Measurements from ENCODE around the gene CTXN1.
"Not testable (repeated sequence)": the region's sequence is repeated elsewhere in the genome, so short reads cannot be mapped to it uniquely, and the experiment has no call there.

The CTXN1 gene

DNA sequence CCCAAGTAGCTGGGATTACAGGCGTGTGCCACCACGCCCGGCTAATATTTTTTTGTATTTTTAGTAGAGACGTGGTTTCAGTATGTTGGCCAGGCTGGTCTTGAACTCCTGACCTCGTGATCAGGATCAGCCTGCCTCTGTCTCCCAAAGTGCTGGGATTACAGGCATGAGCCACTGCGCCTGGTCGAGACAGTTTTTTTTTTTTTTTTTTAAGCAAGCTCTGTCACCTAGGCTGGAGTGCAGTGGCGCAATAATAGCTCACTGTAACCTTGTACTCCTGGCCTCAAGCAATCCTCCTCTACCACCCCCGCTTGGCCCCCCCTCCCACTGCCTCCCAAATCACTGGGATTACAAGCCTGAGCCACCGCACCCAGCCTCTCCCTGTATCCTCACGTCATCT is 28.6 kb downstream of the CTXN1 start:
- no peak for DNase-seq

DNA sequence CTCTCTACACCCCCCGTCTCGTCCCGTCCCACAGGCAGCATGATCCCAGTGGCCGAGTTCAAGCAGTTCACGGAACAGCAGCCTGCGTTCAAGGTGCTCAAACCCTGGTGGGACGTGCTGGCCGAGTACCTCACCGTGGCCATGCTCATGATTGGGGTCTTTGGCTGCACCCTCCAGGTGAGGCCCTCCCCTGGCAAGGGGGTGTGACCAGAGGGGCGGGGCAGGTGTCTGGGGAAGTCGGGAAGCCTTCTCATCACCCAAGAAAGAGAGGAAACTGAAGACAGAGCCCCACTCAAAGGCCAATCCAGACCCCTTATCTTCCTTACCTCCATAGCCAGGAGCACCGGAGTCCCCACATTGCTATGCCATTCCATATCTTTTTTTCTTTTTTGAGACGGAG is 30.4 kb downstream of the CTXN1 start:
- DNase-seq: no peak

DNA sequence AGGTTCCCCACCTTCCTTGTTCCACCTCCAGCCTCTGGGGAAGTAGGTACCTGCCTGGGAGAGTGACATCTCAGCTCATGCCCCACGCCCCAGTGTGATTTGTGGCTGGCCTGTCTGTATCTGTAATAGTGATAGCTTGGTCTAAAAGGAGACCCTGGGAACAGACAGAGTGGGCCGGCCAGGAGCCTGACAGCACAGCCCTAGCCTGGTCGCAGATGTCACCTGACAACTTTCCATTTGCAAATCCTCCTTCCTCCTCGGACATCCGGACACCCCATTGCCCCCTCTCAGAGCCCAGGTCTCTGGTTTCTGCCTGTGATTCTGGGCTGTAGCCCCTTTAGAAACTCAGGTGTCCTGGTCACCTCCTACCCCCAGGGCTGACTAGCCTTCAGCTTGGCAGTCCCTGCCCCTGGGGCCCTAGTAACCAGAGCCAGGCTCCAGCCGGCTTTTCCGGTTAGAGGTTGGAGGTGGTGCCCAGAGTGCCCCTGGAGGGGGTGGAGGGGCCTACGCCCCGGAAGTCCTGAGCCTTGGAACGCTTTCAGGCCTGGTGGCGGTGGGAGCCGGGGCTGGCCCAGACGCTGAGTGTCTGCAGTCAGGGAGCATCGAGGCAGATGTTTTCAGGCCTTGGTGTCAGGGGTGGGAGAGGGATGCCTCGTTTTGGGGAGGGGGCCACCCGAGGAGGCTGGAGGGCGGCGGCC is 31.2 kb downstream of the CTXN1 start:
- DNase-seq: no peak

DNA sequence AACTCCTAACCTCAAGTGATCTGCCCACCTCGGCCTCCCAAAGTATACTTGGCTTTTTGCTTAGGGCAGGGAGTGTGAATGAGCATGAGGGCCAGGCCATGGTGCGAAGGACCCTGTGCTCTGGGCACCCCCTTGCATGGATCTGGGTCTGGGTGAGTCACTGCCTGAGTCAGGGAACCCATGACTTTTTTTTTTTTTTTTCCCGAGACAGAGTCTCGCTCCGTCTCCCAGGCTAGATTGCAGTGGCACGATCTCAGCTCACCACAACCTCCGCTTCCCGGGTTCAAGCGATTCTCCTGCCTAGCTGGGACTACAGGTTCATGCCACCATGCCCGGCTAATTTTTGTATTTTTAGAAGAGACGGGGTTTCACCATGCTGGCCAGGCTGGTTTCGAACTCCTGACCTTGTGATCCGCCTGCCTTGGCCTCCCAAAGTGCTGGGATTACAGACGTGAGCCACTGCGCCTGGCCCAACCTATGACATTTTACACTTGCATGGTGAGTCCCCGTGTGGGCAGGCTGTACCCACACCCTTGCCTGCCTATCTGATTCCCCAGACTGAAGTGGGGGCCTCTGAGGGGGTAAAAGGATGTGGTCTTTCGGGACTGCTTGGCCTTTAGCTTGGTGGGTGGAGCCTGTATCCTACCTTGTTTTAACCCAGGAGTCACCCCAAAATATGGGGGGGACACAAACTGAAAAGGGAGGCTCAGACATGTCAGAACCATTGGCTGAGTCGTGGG is 32.4 kb downstream of the CTXN1 start:
- not testable (repeated sequence) for DNase-seq

- DNase-seq: no peak
Measured at GRCh38 chr19:7888826-7889217, 37.1 kb downstream of the CTXN1 start.

- DNase-seq: no peak
Measured at GRCh38 chr19:7888145-7888825, 37.6 kb downstream of the CTXN1 start, which contains the start of gene LRRC8E. Gene LRRC8E (plus strand): TSS chr19:7888510. CDS start chr19:7895604, 7,094 bp downstream.

DNA sequence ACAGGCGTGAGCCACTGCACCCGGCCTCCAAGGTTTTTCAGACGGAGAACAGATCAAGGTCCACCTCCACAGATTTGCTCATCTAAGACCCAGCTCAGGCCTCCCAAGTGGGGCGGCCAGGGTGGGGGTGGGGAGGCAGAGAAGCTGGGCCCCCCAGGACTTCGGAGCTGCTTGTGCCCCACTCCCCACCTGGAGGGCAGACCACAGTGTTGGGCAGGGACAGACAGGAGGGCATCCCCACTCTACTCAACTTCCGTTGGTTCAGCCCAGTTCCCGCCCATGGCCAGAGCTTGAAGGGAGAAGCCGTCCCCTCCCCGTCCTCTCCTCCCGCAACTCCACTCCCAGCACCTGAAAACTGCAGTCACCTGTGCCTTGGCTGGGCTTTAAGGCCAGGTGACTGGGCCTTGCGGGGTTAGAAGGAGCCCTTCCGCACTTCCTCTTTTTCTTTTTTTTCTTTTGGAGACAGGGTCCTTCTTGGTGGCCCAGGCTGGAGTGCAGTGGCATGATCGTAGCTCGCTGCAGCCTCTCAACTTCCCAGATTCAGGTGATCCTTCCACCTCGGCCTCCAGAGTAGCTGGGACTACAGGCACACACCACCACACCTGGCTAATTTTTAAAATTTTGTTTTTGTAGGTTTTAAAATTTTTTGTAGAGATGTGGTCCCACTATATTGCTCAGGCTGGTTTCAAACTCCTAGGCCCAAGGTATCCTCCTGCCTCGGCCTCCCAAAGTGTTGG is 38.4 kb downstream of the CTXN1 start:
- no peak for DNase-seq

DNA sequence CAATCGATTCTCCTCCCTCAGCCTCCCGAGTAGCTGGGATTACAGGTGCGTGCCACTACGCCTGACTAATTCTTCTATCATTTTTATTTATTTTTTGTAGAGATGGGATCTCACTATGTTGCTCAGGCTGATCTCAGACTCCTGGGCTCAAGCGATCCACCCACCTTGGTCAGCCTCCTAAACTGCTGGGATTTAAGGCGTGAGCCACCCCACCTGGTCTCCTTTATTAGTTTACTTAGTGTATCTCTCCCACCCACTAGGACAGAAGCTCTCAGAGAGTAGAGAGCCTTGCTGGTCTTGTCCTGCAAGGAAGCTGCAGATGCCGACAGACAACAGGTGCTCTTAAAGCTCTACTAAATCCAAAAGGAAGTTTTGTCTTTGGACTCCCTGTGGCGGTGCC is 40.1 kb downstream of the CTXN1 start:
- DNase-seq: no peak

DNA sequence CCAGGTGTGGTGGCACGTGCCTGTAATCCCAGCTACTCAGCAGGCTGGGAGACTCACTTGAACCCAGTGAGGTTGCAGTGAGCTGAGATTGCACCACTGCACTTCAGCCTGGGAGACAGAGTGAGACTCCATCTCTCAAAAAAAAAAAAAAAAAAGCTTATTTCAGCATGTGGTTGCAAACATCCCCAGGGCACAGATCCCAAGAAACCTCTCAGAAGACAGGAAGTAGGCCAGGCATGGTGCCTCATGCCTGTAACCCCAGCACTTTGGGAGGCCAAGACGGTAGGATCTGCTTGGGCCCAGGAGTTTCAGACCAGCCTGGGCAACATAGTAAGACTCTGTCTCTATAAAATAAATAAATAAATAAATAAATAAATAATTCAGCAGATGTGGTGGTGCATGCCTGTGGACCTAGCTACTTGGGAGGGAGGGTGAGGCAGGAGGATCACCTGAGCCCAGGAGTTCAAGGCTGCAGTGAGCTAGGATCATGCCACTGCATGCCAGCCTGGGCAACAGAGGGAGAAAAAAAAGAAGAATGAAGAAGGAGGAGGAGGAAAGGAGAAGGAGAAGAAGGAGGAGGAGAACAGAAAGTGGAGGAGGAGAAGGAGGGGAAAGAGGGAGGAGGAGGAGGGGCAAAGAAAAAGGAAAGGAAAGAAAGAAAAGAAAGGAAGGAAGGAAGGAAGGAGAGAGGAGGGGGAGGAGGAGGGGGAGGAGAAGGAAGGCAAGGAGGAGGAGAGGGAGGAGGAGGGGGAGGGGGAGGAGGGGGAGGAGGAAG is 42.0 kb downstream of the CTXN1 start:
- no peak for DNase-seq

- DNase-seq: no peak
Measured at GRCh38 chr19:7883105-7883504, 42.8 kb downstream of the CTXN1 start.

- no peak for DNase-seq
Measured at GRCh38 chr19:7881910-7882309, 44.0 kb downstream of the CTXN1 start.

DNA sequence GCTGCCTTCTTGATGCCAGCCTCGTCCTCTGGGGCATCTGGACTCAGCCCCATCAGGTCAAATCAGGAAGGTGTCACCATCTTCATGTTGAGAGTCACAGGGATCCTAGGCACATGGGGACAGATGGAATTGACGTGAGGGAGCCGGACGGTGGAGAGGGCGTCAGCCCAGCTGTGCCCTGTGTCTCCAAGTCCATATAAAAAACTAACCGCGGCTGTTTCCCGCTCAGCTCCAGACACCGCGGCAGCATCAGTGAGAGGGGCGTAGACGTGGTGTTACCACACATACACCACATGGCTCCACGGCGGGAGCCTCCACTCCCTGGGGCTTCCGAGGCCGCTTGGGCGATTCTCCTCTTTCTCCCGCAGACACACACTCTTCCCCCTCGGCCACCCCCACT is 46.1 kb downstream of the CTXN1 start:
- no peak for DNase-seq

GRCh38 chr19:7879111-7879807 is 46.7 kb downstream of the CTXN1 start:
- no peak for DNase-seq

DNA sequence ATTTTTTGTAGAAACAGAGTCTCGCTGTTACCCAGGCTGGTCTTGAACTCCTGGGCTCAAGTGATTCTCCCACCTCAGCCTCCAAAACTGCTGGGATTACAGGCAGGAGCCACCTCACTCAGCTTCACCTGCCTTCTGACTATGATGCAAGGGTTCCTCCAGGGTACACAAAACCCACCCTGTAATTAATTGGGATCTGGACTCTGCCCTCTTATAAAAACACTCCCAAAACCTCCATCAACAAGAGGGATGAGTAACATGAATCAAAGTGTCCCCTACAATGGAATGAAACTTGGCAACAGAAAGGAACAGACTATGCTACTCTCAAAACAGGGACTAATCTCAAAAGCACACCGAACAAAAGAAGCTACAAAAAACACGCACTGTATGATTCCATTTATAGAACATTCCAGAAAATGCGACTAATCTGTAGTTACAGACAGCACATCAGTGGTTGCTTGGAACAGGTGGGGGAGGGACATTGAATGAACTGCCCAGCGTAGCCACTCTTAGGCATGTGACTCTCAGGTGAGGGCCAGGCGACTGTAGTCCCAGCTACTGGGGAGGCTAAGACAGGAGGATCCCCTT is 48.6 kb downstream of the CTXN1 start:
- DNase-seq: no peak

GRCh38 chr19:7874897-7875273 is 51.0 kb downstream of the CTXN1 start:
- DNase-seq: no peak
